Measurements from ENCODE around the gene MAN2A2. TPM values are rescaled to one million over a fixed set of nuclear protein-coding genes. Genes with fewer than 3 reads are reported as not detected.

Gene MAN2A2
- total RNA-seq, 1 experiment from 2014 or later: 31.0 TPM

DNA sequence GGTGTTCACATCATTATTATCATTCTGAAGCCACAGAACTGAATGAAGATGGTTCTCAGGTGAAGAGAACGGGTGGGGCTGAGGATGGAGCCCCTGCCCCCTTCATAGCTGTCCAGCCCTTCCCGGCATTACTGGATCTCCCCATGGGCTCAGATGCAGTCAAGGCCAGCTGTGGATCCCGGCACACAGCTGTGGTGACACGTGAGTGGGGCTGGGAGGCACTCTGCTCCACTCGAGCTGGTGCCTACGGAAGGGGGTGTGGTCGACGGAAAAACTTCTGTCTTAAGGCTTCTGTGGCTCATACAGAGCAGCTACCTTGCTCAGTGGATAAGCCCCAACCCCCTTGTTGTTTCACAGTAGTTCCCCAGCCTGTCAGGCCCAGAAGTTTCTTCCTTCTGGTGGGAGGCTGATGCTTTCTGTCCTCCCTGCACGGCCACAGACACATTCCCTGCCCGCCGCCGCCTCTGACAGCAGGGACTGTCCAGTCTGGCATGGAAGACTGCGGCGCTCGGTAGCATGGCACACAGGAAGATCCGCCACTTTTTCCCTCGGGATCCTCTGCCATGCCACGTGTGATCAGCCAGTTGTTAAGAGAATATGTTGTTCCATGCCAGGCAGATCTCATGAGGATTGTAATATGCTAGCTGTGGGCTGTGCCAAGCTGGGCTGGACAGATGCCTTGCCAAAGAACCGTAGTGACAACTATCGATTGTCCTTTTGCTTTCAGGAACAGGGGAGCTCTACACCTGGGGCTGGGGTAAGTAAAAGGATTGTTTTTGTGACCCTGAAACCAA, 57.4 kb downstream of the MAN2A2 start:
- CTCF ChIA-PET: interaction anchor here (1.6 to 3.4 kb wide), 2 partner anchors 28 to 73 kb away, joined by 5 to 15 read pairs; partner anchors contain the start of gene HDDC3
- no peak overlapping the region for H3K4me3 Mint-ChIP-seq
- POLR2A ChIA-PET: no interaction called here
- H3K9me3 Mint-ChIP-seq: no peaks in the 10 kb centered on the region
- peaks cover 16% of the 10 kb centered on the region for H3K4me1 Mint-ChIP-seq
- TF ChIP-seq JUN (CRISPR knock-in tag; IDR thresholded peaks at IDR 0.05) (no peak), ETV6 (CRISPR knock-in tag; IDR thresholded peaks at IDR 0.05) (no peak), RELA (CRISPR knock-in tag; IDR thresholded peaks at IDR 0.05; ENCODE audit: borderline replicate concordance) (no peak), NR1H2 (CRISPR knock-in tag; IDR thresholded peaks at IDR 0.05) (no peak), PRRX2 (CRISPR knock-in tag; IDR thresholded peaks at IDR 0.05) (no peak), SMAD3 (CRISPR knock-in tag; IDR thresholded peaks at IDR 0.05; ENCODE audit: borderline replicate concordance) (no peak), FOXJ3 (CRISPR knock-in tag; IDR thresholded peaks at IDR 0.05; ENCODE audit: borderline replicate concordance) (no peak), NFE2L1 (CRISPR knock-in tag; IDR thresholded peaks at IDR 0.05) (no peak), SP1 (CRISPR knock-in tag; conservative IDR thresholded peaks at IDR 0.05) (no peak), ZNF423 (CRISPR knock-in tag; IDR thresholded peaks at IDR 0.05) (no peak), HMGA2 (CRISPR knock-in tag; IDR thresholded peaks at IDR 0.05) (no peak), TEAD4 (CRISPR knock-in tag; IDR thresholded peaks at IDR 0.05) (no peak)
- TF ChIP-seq, protein P1, sequence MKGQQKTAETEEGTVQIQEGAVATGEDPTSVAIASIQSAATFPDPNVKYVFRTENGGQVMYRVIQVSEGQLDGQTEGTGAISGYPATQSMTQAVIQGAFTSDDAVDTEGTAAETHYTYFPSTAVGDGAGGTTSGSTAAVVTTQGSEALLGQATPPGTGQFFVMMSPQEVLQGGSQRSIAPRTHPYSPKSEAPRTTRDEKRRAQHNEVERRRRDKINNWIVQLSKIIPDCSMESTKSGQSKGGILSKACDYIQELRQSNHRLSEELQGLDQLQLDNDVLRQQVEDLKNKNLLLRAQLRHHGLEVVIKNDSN (CRISPR knock-in tag; IDR thresholded peaks at IDR 0.05): no peak
- TF ChIP-seq, protein P2, sequence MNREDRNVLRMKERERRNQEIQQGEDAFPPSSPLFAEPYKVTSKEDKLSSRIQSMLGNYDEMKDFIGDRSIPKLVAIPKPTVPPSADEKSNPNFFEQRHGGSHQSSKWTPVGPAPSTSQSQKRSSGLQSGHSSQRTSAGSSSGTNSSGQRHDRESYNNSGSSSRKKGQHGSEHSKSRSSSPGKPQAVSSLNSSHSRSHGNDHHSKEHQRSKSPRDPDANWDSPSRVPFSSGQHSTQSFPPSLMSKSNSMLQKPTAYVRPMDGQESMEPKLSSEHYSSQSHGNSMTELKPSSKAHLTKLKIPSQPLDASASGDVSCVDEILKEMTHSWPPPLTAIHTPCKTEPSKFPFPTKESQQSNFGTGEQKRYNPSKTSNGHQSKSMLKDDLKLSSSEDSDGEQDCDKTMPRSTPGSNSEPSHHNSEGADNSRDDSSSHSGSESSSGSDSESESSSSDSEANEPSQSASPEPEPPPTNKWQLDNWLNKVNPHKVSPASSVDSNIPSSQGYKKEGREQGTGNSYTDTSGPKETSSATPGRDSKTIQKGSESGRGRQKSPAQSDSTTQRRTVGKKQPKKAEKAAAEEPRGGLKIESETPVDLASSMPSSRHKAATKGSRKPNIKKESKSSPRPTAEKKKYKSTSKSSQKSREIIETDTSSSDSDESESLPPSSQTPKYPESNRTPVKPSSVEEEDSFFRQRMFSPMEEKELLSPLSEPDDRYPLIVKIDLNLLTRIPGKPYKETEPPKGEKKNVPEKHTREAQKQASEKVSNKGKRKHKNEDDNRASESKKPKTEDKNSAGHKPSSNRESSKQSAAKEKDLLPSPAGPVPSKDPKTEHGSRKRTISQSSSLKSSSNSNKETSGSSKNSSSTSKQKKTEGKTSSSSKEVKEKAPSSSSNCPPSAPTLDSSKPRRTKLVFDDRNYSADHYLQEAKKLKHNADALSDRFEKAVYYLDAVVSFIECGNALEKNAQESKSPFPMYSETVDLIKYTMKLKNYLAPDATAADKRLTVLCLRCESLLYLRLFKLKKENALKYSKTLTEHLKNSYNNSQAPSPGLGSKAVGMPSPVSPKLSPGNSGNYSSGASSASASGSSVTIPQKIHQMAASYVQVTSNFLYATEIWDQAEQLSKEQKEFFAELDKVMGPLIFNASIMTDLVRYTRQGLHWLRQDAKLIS (CRISPR knock-in tag; IDR thresholded peaks at IDR 0.05; ENCODE audit: borderline replicate concordance): no peak
- TF ChIP-seq, protein P3, sequence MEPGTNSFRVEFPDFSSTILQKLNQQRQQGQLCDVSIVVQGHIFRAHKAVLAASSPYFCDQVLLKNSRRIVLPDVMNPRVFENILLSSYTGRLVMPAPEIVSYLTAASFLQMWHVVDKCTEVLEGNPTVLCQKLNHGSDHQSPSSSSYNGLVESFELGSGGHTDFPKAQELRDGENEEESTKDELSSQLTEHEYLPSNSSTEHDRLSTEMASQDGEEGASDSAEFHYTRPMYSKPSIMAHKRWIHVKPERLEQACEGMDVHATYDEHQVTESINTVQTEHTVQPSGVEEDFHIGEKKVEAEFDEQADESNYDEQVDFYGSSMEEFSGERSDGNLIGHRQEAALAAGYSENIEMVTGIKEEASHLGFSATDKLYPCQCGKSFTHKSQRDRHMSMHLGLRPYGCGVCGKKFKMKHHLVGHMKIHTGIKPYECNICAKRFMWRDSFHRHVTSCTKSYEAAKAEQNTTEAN (CRISPR knock-in tag; IDR thresholded peaks at IDR 0.05): no peak
- TF ChIP-seq, protein P4, sequence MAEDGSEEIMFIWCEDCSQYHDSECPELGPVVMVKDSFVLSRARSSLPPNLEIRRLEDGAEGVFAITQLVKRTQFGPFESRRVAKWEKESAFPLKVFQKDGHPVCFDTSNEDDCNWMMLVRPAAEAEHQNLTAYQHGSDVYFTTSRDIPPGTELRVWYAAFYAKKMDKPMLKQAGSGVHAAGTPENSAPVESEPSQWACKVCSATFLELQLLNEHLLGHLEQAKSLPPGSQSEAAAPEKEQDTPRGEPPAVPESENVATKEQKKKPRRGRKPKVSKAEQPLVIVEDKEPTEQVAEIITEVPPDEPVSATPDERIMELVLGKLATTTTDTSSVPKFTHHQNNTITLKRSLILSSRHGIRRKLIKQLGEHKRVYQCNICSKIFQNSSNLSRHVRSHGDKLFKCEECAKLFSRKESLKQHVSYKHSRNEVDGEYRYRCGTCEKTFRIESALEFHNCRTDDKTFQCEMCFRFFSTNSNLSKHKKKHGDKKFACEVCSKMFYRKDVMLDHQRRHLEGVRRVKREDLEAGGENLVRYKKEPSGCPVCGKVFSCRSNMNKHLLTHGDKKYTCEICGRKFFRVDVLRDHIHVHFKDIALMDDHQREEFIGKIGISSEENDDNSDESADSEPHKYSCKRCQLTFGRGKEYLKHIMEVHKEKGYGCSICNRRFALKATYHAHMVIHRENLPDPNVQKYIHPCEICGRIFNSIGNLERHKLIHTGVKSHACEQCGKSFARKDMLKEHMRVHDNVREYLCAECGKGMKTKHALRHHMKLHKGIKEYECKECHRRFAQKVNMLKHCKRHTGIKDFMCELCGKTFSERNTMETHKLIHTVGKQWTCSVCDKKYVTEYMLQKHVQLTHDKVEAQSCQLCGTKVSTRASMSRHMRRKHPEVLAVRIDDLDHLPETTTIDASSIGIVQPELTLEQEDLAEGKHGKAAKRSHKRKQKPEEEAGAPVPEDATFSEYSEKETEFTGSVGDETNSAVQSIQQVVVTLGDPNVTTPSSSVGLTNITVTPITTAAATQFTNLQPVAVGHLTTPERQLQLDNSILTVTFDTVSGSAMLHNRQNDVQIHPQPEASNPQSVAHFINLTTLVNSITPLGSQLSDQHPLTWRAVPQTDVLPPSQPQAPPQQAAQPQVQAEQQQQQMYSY (CRISPR knock-in tag; IDR thresholded peaks at IDR 0.05): no peak
- TF ChIP-seq, protein P5, sequence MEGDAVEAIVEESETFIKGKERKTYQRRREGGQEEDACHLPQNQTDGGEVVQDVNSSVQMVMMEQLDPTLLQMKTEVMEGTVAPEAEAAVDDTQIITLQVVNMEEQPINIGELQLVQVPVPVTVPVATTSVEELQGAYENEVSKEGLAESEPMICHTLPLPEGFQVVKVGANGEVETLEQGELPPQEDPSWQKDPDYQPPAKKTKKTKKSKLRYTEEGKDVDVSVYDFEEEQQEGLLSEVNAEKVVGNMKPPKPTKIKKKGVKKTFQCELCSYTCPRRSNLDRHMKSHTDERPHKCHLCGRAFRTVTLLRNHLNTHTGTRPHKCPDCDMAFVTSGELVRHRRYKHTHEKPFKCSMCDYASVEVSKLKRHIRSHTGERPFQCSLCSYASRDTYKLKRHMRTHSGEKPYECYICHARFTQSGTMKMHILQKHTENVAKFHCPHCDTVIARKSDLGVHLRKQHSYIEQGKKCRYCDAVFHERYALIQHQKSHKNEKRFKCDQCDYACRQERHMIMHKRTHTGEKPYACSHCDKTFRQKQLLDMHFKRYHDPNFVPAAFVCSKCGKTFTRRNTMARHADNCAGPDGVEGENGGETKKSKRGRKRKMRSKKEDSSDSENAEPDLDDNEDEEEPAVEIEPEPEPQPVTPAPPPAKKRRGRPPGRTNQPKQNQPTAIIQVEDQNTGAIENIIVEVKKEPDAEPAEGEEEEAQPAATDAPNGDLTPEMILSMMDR (IDR thresholded peaks at IDR 0.05): no peak
- TF ChIP-seq, protein P6, sequence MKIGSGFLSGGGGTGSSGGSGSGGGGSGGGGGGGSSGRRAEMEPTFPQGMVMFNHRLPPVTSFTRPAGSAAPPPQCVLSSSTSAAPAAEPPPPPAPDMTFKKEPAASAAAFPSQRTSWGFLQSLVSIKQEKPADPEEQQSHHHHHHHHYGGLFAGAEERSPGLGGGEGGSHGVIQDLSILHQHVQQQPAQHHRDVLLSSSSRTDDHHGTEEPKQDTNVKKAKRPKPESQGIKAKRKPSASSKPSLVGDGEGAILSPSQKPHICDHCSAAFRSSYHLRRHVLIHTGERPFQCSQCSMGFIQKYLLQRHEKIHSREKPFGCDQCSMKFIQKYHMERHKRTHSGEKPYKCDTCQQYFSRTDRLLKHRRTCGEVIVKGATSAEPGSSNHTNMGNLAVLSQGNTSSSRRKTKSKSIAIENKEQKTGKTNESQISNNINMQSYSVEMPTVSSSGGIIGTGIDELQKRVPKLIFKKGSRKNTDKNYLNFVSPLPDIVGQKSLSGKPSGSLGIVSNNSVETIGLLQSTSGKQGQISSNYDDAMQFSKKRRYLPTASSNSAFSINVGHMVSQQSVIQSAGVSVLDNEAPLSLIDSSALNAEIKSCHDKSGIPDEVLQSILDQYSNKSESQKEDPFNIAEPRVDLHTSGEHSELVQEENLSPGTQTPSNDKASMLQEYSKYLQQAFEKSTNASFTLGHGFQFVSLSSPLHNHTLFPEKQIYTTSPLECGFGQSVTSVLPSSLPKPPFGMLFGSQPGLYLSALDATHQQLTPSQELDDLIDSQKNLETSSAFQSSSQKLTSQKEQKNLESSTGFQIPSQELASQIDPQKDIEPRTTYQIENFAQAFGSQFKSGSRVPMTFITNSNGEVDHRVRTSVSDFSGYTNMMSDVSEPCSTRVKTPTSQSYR (CRISPR knock-in tag; IDR thresholded peaks at IDR 0.05): no peak
- TF ChIP-seq, protein P7, sequence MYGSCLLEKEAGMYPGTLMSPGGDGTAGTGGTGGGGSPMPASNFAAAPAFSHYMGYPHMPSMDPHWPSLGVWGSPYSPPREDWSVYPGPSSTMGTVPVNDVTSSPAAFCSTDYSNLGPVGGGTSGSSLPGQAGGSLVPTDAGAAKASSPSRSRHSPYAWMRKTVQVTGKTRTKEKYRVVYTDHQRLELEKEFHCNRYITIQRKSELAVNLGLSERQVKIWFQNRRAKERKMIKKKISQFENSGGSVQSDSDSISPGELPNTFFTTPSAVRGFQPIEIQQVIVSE (CRISPR knock-in tag; IDR thresholded peaks at IDR 0.05; ENCODE audit: borderline replicate concordance): no peak
- no peaks in the 10 kb centered on the region for H3K27me3 Mint-ChIP-seq (ENCODE audit: low read depth)
- DNase-seq (ENCODE audit: low spot score): no peak
- ATAC-seq: no peak
- H3K36me3 Mint-ChIP-seq: peaks cover 49% of the 10 kb centered on the region
- H3K27ac Mint-ChIP-seq: no peak overlapping the region

Data from WTC11 (cell line).